ENCODE measurements around the gene ACAD11. TPM values are rescaled to one million over a fixed set of nuclear protein-coding genes. Genes with fewer than 3 reads are reported as not detected.

Gene ACAD11
- total and polyA plus RNA-seq, 8 donors = 12.6 to 43.7 (median 32.7) TPM

DNA sequence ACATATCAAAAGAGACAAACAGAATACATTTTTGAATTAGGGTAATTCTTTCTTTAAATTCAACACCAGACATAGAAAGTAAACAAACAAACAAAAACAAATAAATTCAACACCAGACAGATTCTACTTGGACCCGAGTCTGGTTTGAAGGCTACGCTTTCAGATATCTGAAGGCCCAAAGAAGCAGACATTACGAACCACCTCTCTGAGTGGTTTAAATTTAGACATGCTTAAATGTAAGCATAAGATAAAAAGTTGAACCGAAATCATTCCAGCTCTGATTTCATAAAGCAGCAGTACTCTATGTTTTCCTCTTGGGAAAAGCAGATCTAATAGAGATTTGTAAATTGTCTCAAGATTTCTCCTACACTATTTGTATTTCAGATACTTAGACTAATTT lies 30.4 kb upstream of the ACAD11 start:
- no peak for ATAC-seq
- Histone ChIP-seq H3K27me3 (no peaks in the 10 kb centered on the region), H3K36me3 (peaks cover 0 to 96% of the 10 kb centered on the region in 2 donors), H3K9me3 (no peaks in the 10 kb centered on the region), H3K27ac (no peak overlapping the region), H3K4me3 (no peak overlapping the region), H3K4me1 (no peaks in the 10 kb centered on the region)
- TF ChIP-seq, protein P1, sequence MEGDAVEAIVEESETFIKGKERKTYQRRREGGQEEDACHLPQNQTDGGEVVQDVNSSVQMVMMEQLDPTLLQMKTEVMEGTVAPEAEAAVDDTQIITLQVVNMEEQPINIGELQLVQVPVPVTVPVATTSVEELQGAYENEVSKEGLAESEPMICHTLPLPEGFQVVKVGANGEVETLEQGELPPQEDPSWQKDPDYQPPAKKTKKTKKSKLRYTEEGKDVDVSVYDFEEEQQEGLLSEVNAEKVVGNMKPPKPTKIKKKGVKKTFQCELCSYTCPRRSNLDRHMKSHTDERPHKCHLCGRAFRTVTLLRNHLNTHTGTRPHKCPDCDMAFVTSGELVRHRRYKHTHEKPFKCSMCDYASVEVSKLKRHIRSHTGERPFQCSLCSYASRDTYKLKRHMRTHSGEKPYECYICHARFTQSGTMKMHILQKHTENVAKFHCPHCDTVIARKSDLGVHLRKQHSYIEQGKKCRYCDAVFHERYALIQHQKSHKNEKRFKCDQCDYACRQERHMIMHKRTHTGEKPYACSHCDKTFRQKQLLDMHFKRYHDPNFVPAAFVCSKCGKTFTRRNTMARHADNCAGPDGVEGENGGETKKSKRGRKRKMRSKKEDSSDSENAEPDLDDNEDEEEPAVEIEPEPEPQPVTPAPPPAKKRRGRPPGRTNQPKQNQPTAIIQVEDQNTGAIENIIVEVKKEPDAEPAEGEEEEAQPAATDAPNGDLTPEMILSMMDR (IDR thresholded peaks at IDR 0.05) = no peak
- intact Hi-C loops (cut with DNase I) = no loop called here
- DNase-seq = no peak

- peaks cover 0 to 96% of the 10 kb centered on the region in 2 donors for H3K36me3 ChIP-seq
- no peak overlapping the region for H3K27ac ChIP-seq
- intact Hi-C loops (cut with DNase I) = no loop called here
These were observed 22.6 kb upstream of the ACAD11 start for GRCh38 chr3:132682201-132682600.

GRCh38 chr3:132681421-132681820 lies 21.8 kb upstream of the ACAD11 start:
- Histone ChIP-seq H3K36me3 (peaks cover 0 to 96% of the 10 kb centered on the region in 2 donors), H3K9me3 (no peaks in the 10 kb centered on the region)
- TF ChIP-seq, protein P1 (IDR thresholded peaks at IDR 0.05) = no peak

More at GRCh38 chr3:132682201-132682600, 22.6 kb upstream of the ACAD11 start:
- H3K27me3 ChIP-seq = no peaks in the 10 kb centered on the region
- H3K9me3 ChIP-seq = no peaks in the 10 kb centered on the region
- H3K4me3 ChIP-seq = no peak overlapping the region
- TF ChIP-seq, protein P1 (IDR thresholded peaks at IDR 0.05) = no peak
- DNase-seq = no peak
- no peaks in the 10 kb centered on the region for H3K4me1 ChIP-seq
- no peak for ATAC-seq

DNA sequence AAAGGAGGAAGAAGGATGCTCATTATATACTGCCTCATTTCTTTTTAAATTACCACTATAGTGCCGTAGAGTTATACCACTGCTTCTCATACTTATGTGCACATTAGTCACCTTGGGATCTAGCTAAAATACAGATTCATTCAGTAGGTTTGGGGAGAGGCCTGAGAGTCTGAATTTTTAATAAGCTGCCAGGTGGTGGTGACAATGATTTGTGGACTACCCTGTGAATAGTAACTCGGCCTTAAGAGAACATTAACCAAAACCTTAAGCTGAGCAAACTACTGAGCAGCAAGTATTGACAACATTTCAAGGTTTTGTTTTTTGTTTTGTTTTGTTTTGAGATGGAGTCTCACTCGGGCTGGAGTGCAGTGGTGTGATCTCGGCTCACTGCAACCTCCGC lies 20.3 kb upstream of the ACAD11 start:
- ATAC-seq (no peak), DNase-seq (no peak)
- TF ChIP-seq, protein P1 (IDR thresholded peaks at IDR 0.05) = no peak
- H3K27me3 ChIP-seq = no peaks in the 10 kb centered on the region
- H3K4me3 ChIP-seq = no peak overlapping the region
- H3K4me1 ChIP-seq = no peaks in the 10 kb centered on the region
- peaks cover 0 to 96% of the 10 kb centered on the region in 2 donors for H3K36me3 ChIP-seq
- H3K9me3 ChIP-seq = no peaks in the 10 kb centered on the region
- H3K27ac ChIP-seq = no peak overlapping the region
- intact Hi-C loops (cut with DNase I) = no loop called here

More at GRCh38 chr3:132681421-132681820, 21.8 kb upstream of the ACAD11 start:
- no peak for DNase-seq
- no peak overlapping the region for H3K4me3 ChIP-seq
- H3K4me1 ChIP-seq = no peaks in the 10 kb centered on the region
- H3K27ac ChIP-seq = no peak overlapping the region
- no peak for ATAC-seq
- no peaks in the 10 kb centered on the region for H3K27me3 ChIP-seq
- intact Hi-C loops (cut with DNase I) = no loop called here

- no peak overlapping the region for H3K27ac ChIP-seq
- no peaks in the 10 kb centered on the region for H3K4me1 ChIP-seq
- H3K9me3 ChIP-seq = no peaks in the 10 kb centered on the region
- TF ChIP-seq, protein P1 (IDR thresholded peaks at IDR 0.05) = no peak
- H3K36me3 ChIP-seq = peaks cover 0 to 93% of the 10 kb centered on the region in 2 donors
- ATAC-seq = no peak
- DNase-seq = no peak
- H3K27me3 ChIP-seq = no peaks in the 10 kb centered on the region
- no peak overlapping the region for H3K4me3 ChIP-seq
- intact Hi-C loops (cut with DNase I) = no loop called here
These were observed 15.8 kb upstream of the ACAD11 start for GRCh38 chr3:132675408-132675807.

Measured in left lung (tissue), 10 donors.